ENCODE data around the gene MTG1.

DNA sequence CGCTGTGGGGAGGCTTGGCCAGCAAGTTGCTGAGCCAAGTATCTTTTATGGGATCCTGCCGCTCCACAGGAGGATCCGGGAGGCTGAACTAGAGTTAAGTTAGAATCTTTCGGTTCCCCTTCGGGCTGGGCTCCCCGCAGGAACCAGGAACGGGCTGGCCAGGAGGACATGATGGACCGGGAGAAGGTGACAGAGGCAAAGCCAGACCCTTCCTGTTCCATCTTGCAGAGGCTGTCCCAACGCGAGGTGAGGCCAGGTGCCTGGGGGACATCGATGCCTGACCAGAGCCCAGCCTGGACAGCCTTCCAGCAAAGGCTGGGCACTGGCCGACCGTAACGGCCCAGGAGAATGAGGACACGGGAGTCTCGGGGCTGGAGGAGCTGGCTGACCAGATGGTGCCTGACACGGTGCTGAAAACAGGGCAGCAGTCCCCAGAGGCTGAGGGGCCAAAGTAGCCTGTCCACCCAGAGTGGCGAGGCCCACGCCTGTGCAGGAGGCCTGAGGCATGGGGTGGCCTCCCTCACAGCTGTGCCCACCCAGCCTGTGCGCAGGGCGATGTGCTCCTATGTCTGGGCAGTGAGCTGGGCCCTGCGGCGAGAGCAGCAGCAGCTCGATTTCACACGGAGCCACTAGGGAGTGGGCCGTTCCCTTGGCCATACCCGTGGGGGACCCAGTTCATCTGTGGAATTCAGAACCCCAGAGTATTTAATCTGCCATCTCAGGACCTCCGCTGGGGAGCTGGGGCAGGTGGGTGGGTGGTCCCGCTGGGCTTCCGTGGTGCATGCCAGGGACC is 16.7 kb upstream of the MTG1 start:
- TF ChIP-seq EZH2phosphoT487 (IDR thresholded peaks at IDR 0.05; ENCODE audit: insufficient read depth, low read depth) (no peak), EZH2 (IDR thresholded peaks at IDR 0.05; ENCODE audit: insufficient read depth, poor library complexity, severe bottlenecking) (no peak)

Measured in GM23248 (cell line).